HG02840 (cell line): ENCODE measurements around the gene LDHB.
"Not testable (repeated sequence)": the region's sequence is repeated elsewhere in the genome, so short reads cannot be mapped to it uniquely, and the experiment has no call there.

Source experiments
- ATAC-seq: cut with Tn5 transposase; IDR thresholded peaks from one replicate; pipeline ENCODE4 v1.9.1; 2021; ENCODE audit warnings: mild to moderate bottlenecking, moderate library complexity, moderate number of reproducible peaks; ENCODE audit not compliant: unreplicated experiment, low FRiP score

The LDHB gene

DNA sequence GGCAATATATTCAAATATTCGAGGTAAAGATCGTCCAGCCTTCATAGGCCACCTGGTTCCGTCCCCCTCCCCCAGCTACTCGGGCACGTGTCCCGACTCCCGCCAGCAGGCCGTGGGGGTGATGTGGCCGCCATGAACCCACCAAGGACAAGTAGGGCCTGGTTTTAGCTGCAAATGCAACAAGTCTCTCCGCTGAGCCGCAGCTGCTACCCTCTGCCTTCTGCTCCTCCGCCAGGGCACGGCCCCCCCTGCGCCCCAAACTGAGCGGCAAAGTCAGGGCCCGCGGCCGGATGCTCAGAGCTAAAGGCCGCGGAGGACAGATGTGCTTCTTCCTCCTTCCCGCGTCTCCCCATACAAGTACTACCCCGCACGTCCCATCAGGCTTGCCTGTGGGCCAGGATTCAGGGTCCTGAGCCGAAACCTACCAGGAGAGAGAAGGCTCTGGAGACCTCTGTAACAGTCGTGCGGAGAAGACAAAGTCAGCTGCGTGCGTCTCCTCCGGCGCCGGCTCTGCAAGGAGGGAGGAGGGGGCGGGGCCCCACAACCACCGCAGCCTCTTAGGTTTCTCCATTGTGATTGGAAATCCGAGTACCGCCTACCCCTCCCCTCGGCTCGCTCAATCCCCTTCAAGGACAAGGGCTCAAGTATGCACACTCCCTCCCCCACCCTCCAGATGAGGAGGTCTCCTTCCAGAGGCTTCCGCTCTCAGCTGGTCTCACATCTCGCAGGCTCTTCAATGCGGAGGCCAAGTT, at the start of gene LDHB:
LDHB (minus strand) TSS at position 517 of the 752 bp plus-strand sequence. CDS start 3,171 bp downstream, outside the sequence.
- peak; percentile 98 for ATAC-seq

DNA sequence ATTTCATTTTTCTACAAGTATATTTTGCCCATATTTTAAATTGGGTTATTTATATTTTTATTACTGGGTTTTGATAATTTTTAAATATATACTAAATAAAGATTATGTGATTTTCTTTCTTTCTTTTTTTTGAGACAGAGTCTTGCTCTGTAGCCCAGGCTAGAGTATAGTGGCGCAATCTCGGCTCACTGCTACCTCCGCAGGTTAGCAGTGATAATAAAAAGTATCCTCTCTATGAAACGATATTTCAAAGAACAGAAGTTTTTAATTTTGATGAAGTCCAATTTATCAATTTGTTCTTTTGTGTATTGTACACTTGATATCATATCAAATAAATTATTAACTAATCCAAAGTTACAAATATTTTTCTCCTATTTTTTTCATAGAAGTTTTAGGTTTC, 47.2 kb upstream of the LDHB start:
- ATAC-seq = no peak

DNA sequence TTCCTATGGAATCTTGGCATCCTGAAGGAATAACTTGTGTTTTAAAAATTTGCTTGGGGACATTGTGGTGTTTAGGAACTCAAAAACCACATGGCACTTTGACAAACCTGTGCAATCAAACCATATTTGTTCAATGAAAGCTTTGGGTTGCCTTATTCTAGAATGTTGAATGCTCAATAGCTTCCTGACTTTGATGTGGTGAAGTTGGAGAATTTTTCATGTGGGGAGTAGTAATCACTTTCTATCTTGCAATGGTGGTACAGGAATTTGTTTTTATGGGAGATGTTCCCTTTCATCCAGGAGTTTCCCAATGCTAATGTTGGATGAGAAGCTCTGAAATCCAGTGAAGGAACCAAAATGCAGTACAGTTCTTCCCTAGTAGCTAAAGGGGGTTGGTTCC, 42.2 kb upstream of the LDHB start:
- ATAC-seq = no peak

DNA sequence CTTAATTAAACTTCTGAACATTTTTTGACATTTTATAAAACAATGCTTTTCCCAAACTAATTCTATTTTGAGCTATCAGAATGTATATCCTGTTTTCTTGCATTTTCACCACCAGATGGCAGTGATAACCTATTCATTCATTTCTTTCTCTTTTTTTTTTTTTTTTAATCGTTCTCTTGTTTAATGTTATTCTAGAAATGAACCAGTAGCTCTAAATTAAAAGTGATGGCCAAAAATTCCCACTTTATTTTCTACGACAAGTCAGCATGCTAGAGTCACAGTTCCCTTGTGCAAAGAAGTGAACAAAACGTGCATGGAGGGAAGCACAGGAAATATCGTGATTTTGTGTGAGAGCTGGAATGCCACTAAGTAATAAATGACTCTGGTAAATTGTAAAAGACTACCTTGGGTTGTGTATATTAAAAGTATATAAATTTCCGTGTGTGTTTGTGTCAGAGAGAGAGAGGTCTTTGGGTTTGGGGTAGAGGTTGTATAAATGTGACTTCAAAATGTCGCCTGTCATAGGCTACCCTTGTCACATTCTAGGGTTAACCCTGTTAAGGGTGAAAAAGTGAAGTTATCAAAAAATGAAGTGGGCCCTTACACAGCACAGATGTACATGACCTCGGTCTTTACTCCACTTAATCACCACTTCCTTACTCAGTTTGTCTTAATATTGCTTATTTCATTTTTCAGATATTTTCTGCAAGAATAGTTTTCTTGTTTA, 40.4 kb upstream of the LDHB start:
- ATAC-seq = no peak

DNA sequence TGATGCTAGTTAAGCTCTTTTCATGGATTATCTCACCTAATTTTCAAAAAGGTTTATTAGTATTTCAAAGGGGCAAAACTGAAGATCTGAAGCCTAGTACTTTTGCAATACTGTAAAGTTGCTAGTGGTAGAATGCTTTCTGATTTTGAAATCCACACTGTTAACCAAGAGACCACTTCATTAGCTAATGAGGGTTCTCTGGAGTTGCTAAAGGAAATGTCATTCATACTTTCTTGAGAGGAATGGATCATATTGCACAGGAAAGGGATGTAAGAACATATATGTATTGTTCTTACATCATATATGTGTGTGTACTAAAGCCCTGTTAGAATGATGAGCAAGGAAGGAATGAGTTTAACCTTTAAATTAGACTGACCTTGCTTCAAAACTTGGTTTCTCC, 39.0 kb upstream of the LDHB start:
- no peak for ATAC-seq

DNA sequence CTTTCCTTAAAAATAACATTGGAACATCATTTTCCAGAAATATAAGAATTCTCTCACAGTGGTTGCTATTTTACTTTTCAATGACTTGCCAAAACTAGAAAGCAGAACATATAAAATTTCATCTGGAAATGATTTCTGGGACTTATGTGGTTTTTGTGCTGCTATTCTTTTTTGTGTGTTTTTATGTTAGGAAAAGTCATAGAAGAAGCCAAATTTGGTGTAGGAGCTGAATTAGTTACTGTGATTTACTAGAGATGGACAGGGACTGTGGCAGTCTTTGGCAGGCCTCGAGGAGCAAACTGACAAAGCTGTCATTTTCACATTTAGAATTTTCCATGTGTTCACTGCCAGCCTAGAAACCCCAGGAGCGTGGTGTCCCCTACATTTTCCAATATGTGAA, 38.3 kb upstream of the LDHB start:
- ATAC-seq = no peak

DNA sequence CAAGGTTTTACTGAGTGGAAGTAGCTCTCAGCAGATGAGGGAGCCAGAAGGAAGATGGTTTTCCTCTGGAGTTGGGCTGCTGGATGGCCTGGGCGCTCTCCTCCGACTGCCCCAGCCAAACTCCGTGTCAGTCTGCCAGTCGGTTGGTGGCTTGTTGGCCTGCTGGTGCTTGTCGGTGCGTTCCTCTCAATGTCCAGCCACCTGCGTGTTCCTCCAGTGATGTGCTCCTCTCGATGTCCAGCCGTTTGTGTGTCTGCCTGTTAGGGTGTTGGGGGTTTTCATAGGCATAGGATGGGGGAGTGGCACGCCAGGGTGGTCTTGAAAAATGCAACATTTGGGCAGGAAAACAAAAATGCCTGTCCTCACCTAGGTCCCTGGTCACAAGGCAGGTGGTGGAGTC, 37.0 kb upstream of the LDHB start:
- ATAC-seq = no peak

DNA sequence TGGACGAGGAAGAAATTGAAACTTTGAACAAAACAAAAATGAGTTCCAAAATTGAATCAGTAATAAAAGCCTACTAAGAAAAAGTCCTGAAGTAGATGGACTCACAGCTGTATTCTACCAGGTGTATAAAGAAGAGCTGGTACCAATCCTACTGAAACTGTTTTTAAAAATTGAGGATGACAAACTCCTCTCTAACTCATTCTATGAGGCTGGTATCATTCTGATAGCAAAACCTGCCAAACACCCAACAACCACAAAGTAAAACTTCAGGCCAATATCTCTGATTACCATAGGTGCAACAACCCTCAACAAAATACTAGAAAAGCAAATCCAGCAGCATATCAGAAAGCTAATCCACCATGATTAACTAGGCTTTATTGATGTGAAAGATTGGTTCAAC, 33.9 kb upstream of the LDHB start:
- no peak for ATAC-seq

DNA sequence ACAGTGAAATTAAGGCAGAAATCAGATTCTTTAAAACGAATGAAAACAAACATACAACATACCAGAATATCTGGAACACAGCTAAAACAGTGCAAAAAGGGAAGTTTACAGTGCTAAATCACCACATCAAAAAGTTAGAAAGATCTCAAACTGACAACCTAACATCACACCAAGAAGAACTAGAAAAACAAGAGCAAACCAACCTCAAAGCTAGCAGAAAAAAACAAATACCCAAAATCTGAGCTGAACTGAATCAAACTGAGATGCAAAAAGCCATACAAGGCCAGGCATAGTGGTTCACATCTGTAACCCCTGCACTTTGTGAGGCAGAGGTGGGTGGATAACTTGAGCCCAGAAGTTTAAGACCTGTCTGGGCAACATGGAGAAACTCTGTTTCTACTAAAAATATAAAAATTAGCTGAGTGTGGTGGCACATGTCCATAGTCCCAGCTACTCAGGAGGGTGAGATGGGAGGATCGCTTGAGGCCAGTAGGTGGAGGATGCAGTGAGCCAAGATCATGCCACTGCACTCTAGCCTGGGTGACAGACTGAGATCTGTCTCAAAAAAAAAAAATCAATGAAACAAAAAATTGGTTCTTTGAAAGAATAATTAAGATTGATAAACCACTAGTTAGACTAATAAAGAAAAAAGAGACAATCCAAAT, 33.2 kb upstream of the LDHB start:
- ATAC-seq = no peak

DNA sequence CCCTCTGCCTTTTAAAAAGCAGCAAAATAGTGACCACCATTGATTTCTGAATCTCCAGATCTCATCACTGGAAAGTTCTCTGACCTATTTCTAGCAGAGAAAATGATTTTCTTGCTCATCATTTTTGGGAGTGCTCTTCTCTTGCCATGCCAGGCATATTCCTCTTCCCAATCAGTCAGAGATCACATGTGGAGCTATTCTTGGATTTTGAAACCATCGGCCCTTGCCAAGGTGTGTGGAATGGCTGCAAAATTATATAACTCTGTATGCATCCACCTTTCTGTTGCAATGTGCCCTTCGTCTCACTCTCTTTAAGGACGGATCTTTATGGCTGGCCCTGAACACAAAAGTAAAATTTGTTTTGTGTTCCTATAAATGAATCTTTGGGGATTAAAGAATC, 25.5 kb upstream of the LDHB start:
- ATAC-seq = no peak

DNA sequence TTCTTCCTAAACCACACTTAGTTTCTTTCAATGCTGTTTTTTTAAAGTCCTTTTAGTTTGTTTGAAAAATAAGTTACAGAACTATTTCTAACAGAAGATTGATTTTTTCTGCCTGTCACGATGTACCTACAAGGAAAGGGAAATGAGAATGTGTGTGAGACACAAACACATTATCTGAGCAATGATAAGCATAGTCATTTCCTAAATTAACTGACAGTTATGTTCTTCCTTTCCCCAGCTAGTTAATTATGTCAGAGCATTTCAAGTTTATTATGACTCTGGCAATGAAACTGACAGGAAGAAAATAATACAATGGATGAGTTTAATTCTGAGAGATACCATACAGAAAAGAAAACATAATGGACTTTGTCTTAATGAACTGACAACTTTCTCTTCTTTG, 21.3 kb upstream of the LDHB start:
- no peak for ATAC-seq

DNA sequence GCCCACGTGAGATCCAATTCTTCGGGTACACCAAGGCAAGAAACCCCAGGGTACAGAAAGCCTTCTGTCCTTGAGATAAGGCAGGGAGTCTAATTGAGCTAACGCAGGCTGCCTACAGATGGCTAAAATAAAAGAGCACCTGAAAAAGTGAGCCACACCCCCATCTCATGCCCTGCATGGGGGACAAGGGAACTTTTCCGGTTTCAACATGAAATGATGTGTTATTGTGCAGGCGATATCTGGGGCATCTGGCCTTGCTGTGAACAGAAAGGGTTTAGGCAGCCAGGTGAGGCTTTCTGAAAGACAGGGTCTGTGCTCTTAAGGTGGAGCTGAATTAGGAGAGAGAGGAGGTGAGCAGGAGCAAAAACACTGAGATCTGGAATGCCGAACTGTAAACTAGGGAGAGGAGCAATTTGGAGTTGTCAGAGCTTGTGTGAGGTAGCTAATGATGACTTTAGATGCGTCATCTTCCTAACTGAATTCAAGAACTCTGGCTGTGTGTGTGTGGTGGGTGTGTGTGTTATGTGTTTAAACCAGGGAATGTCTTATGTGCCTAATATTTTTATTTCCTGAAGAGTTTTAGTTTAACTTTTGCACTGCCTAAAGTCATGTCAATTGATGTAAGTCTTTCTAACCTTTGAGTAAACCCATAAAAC, 20.1 kb upstream of the LDHB start:
- ATAC-seq = no peak

DNA sequence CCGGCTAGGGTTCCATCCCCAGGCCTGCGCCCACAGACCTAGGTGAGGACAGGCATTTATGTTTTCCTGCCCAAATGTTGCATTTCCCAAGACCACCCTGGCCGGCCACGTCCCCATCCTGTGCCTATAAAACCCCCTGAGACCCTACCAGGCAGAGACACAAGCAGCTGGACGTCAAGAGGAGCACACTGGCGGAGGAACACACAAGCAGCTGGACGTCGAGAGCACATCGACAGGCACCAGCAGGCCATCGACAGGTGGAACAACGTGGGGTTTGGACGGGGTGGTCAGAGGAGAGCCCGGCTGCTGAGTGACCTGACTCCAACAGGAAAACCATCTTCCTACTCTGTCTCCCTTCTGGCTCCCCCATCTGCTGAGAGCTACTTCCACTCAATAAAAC, 19.6 kb upstream of the LDHB start:
- no peak for ATAC-seq

DNA sequence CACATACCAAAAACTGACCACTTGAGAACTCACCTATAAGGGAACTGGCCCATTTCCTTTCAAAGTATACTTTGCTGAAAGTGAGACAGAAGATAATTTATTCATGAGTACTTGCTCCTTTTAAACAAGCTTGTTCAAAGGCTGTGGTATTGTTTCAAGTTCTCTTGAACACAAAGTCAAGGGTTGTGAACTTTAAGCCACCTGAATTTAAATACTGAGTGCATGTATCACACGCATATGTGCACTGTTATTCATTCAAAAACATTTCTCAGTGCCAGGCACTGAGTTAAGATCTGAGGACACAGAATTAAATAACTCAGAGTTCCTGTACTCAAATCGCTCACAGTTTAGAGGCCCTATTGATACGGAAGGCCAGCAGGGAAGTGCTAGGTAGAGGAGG, 19.1 kb upstream of the LDHB start:
- no peak for ATAC-seq

DNA sequence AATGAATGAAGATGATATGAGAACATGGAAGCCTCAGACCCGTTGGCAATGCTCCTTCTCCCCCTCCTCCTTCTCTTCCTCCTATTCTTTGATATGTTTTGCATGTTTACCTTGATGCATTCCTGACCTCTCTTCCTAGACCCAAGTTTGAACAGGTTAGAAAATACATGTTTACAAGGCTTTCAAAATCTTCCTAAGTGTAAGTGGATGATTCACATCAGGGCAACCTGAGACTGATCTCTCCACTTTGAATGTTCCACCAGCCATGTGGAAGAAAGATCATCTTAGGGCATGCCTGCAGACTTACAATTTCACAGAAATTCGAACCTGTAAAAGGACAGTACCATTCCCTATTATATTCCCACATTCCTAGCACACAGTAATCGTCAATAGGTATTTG, 18.0 kb upstream of the LDHB start:
- ATAC-seq = no peak

DNA sequence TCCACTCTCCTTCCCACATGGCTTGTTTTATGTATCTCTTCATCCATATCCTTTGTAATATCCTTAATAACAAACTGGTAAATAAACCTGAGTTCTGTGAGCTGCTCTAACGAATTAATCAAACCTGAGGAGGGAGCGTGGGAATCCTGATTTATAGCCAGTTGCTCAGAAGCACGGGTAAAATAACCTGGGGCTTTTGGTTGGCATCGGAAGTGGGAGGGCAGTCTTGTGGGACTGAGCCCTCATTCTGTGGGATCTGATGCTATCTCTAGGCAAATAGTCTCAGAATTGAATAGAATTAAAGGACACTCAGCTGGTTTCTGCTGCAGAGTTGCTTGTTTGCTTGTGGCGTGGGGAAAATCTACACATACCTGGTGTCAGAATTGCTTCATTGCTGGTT, 17.5 kb upstream of the LDHB start:
- no peak for ATAC-seq

DNA sequence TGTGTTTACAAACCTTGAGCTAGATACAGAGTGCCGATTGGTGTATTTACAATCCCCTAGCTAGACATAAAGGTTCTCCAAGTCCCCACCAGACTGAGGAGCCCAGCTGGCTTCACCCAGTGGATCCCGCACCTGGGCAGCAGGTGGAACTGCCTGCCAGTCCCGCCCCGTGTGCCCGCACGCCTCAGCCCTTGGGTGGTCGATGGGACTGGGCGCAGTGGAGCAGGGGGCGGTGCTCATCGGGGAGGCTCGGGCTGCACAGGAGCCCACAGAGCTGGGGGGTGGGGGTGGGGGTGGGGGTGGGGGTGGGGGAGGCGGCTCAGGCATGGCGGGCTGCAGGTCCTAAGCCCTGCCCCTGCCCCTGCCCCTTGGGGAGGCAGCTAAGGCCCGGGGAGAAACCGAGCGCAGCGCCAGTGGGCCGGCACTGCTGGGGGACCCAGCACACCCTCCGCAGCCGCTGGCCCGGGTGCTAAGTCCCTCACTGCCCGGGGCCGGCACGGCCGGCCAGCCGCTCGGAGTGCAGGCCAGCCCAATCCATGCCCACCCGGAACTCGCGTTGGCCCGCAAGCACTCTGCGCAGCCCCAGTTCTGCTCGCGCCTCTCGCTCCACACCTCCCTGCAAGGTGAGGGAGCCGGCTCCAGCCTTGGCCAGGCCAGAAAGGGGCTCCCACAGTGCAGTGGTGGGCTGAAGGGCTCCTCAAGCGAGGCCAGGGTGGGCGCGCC, 16.3 kb upstream of the LDHB start:
- ATAC-seq = not testable (repeated sequence)

DNA sequence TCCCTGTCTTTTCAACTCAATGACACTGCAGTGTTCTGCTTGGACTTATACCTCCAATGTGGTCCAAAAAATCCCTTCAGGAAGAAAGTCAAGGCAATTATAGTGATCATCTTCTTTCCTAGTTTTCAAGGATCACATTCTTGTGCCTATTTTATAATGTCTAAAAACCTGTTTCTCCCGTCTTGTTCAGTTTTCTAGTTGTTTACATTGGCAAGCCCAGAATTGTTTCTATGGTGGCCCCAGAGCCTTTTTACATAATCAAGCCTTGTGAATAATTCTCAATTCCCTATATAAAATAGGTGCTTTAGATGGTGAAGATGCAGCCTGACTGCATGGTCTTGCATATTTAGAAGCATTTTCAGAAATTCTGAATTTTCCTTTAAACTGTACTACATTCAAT, 14.5 kb upstream of the LDHB start:
- ATAC-seq = no peak

DNA sequence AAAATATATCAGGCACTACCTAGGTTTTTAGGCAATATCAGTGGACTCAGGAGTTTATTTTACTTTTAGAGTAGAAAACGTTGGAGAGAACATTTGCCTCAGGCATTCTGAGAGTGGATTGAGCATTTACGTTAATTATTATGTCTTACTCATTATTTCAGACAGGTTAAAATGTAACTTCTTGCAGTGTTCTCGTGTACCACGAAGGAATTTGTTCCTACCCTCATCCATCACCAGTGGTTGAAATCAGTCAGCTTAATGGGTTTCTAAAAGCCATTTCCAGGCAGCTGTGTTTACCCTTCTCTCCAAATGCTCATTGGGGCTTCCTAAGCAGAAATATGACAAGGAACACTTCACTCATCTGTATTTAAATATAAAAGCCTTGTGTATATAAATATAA, 9.1 kb upstream of the LDHB start:
- no peak for ATAC-seq

DNA sequence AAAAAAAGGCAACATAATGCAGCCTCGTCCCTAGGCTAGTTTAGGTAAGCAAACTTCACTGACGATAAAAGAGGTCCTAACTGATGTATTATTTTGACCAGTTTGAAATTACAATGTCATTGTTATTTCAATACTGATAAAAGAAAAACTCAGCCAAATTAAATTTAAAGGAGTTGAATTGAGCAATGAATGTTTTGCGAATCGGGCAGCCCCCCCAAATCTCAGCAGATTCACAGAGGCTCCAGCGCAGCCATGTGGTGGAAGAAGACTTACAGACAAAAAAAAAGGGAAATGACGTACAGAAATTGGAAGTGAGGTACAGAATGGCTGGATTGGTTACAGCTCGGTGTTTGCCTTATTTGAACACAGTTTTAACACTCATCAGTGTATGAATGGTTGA, 8.2 kb upstream of the LDHB start:
- ATAC-seq = no peak
